Activated CD8-positive, alpha-beta memory T cell treated with anti-CD3 and anti-CD28 coated beads for 24 hours (primary cell): ENCODE measurements around the gene CIITA.
"Not testable (repeated sequence)": the region's sequence is repeated elsewhere in the genome, so short reads cannot be mapped to it uniquely, and the experiment has no call there.

Experiments used
- DNase-seq: peaks from one replicate; pipeline ENCODE4 v3.0.0-alpha.2; 2020

CIITA gene

GRCh38 chr16:10876799-10877341, at the start of gene CIITA:
Gene CIITA, plus strand, starts transcription at chr16:10877202. Its CDS starts 129 bp downstream, at chr16:10877331.
- peak; percentile 78 for DNase-seq

GRCh38 chr16:10827691-10828341, 49.2 kb upstream of the CIITA start:
- no peak for DNase-seq

DNA sequence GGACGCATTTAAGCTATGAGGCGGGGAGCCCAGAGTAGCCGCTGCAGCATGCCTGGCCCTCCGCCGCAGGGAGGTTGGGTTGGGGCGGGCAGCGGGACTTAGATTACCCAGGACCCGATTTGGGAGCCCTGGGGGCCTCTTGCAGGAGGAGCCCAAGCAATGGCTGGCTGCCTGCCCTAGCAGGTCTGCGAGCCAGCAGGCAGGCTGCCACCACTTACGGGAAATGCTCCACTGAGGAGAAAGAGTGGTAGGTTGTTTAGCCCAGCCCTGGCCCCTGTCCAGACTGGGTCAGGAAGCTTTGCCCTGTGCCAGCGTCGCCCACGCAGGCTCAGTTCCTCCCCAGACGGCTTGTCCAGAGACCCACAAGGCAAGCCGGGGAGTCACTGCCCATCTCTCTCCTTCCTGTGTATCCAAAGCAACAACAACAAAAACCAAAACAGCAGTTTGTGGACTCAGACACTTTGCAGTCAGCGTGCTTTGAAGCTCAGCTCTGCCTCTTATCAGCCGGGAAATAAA, 48.1 kb upstream of the CIITA start:
- no peak for DNase-seq

DNA sequence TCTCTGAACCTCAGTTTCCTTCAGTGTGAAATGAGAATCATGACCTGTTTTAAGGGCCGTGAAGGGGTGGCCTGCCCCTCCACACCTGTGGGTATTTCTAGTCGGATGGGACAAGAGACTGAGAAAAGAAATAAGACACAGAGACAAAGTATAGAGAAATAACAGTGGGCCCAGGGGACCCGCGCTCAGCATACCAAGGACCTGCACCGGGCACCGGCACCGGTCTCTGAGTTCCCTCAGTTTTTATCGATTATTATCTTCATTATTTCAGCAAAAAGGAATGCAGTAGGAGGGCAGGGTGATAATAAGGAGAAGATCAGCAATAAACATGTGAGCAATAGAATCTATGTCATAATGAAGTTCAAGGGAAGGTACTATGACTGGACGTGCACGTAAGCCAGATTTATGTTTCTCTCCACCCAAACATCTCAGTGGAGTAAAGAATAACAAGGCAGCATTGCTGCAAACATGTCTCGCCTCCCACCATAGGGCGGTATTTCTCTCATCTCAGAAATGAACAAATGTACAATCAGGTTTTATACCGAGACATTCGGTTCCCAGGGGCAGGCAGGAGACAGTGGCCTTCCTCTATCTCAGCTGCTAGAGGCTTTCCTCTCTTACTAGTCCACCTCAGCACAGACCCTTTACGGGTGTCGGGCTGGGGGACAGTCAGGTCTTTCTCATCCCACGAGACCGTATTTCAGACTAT, 47.5 kb upstream of the CIITA start:
- DNase-seq, result not testable (repeated sequence)

- not testable (repeated sequence) for DNase-seq
These were observed 46.8 kb upstream of the CIITA start for GRCh38 chr16:10830240-10830639.

GRCh38 chr16:10831894-10832886, 44.8 kb upstream of the CIITA start:
- no peak for DNase-seq

DNA sequence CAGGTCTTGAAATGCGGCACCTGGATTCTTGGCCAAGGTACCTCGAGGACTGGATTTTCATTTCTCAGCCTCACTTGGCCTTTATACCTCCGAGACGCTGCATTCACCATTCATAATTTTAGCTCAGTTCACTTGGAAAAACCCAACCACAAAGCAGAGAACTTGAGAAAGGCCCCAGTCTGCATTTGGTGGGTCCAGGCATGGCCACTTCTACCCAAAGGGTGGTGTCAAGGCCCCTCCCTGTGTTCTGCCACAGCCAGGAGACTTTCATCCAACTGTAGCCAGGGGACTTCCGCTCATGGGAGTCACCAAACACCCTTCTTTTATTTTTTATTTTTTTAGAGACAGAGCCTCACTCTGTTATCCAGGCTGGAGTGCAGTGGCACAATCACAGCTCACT, 43.7 kb upstream of the CIITA start:
- no peak for DNase-seq

GRCh38 chr16:10834130-10834529, 42.9 kb upstream of the CIITA start:
- DNase-seq, result no peak

- DNase-seq, result no peak
These were observed 42.2 kb upstream of the CIITA start for GRCh38 chr16:10834766-10835165.

DNA sequence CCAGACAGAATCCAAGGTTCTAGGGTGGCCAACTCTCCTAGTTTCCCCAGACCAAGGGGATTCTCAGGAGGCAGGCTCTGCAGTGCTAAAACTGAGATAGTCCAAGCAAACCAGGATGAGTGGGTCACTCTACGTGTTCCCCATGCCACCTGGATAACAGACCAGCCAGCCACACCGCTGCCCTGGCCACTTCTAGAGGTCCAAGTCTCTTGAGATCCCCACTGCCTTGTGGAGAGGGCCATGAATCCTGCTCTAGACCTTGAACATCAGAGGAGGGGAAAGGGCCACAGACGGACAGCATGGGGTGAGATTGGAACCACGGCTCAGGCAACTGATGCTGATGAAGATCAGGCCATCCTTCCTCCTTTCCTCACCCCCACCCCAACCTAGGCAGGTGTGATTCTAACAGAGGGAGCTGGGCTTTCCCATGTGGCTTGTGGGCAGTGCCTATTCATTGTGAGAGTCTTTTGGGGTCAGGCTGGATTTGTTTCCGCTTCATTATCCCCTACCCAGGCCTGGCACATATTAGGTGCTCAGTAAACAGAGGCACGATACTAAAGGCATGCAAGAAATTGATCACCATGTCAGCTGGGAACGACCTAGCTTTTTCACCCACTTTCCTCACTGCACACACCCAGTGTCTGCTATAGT, 41.6 kb upstream of the CIITA start:
- no peak for DNase-seq

DNA sequence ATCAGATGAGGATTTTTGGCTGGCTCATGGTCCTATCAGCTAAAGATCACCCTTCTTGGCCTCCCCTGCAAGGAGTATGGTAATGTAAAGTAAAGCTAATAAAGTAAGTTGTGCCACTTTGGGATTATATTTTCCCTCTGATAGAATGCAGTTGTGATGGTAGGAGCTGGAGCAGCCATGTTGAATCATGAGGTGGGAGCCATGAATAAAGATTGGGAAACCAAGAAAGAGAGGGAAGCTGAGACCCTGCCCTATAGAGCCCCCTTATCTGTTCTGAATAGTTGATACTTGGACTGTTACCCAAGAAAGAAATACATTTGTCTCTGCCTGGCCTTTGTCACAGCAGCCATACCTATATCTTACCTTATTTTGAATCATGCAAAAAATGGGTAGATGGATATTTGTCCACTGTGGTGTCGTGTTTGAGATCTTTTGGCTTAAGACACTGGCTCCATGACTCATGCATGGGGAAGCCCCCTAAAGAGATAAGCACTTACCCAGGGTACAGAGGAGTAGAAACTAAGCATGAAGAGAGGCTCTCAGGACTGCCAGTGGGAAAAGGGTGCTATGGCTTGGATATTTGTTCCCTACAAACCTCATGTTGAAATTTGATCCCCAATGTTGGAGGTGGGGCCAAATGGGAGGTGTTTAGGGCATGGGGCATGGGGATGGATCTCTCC, 40.7 kb upstream of the CIITA start:
- no peak for DNase-seq

DNA sequence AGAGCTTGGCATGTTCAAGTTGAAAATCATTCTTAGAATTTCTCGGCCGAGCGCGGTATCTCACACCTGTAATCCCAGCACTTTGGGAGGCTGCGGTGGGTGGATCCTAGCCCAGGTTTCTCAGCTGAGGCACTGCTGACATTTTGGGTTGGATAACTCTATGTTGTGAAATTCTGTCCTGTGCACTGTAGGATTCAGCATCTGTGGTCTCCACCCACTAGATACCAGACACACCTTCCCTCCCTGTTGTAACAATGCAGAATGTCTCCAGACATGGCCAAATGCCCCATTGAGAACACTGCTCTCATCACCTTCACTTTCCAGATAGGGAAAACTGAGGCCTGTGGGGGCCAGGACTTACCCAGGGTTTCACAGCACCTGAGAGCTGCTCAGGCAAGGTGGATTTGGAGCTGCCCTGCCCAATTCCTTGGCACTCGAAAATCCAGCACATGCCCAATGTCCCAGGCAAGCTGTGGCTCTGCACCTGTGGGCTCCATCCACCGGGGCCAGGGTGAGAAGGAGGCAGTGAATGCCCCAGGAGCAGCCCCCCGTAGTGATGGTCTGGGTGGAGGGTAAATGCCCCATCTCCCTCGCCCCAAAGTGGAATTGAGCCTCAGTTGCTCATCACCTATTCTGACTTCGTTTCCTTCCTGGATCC, 38.3 kb upstream of the CIITA start:
- DNase-seq, result no peak

GRCh38 chr16:10839279-10839666, 37.7 kb upstream of the CIITA start:
- DNase-seq, result no peak

DNA sequence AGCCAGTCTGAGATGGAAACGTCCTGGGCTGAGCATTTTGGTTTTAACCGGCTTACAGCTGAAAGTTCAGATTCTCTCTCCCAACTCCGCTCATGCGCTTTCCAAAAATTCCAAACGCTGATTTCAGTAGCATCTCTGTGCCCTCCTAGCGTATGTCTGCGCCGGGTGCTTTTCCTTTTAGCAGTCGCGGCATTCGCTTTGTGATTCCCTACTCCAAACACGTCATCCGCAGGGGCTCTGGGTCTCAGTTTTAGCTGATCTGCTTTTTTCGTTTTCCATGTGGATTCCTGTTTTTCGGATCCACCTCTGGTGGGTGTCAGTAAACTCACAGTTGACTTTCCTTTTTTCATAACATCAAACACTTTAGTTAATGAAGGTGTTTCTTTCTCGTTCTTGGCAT, 36.3 kb upstream of the CIITA start:
- DNase-seq, result no peak

GRCh38 chr16:10846213-10846998, 30.6 kb upstream of the CIITA start:
- DNase-seq, result no peak

- DNase-seq, result no peak
These were observed 29.8 kb upstream of the CIITA start for GRCh38 chr16:10847176-10847575.

DNA sequence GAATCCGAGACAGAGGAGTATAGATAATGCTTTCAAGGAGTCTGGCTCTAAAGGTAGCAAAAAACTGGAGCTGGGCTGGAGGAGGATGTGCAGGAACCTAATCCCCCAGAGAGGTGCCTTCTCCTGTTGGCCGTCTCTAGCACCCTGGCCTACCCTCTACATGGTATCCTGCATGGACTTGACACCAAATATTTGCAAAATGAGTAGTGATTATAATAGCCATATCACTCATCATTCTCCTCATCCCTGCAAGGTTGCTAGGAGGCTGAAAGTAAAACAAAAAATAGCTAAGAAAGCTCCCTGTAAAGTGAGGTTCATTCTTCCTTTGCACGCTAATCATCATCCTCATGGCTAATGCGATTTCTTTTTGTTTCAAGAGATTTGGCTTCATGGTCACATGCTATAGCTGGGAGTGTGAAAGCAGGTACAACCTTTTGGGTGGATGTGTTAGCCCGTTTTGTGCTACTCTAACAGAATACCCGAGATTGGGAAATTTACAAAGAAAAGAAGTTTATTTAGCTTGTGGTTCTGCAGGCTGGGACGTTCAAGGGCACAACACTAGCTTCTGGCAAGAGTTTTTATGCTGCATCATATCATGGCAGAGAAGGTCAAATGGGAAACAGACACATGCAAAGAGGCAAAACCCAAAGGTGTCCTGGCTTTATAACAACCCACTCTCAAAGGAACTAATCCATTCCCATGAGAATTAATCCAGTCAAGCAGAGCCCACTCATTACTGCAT, 27.1 kb upstream of the CIITA start:
- DNase-seq, result no peak

DNA sequence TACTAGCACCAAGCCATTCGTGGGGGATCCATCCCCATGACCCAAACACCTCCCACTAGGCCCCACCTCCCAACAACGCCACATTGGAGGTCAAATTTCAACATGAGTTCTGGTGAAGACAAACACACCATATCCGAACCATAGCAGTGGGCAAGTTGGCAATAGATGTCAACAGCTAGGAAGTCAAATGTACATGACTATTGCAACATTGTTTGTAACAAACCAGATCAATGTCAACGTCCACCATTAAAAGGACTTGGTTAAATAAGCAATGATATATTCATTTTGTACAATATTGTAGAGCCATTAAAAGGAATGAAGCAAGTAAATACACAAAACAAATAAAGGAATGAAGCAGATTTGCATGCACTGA, 26.5 kb upstream of the CIITA start:
- DNase-seq, result no peak

DNA sequence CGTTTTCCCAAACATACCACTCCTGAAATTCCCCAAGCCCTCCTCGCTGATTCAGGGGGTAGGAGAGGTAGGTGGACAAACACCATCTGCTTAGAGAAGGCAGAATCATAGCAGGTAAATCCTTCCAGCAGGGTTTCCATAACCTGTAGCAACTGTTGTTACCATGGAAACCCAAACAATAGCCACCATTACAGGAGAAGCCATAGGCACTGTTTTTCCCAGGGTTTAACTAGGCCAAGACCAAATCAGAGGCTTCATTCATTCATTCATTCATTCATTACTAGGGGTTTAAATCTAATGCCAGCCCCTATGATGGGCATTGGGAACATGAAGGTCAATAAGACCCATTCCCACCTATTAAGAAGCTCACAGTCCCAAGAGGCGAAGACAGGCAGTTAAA, 25.5 kb upstream of the CIITA start:
- DNase-seq, result no peak

- no peak for DNase-seq
These were observed 24.7 kb upstream of the CIITA start for GRCh38 chr16:10852286-10852685.
